Measurements from ENCODE around the gene CD160.

- TF ChIP-seq NFE2L2 (IDR thresholded peaks at IDR 0.05; ENCODE audit: low read depth, low read length) (no peak), CTCF (conservative IDR thresholded peaks at IDR 0.05; ENCODE audit: low read depth, low read length) (no peak)
These were observed 1.2 kb downstream of the CD160 start for GRCh38 chr1:145720556-145720877.
